ENCODE data around the gene TSSC4.

TSSC4 gene

GRCh38 chr11:2395856-2396255, 4.7 kb upstream of the TSSC4 start (continued):
- no peak for TF ChIP-seq TSHZ1 (tag by site-specific recombination; IDR thresholded peaks at IDR 0.05; ENCODE audit: borderline replicate concordance)
- TF ChIP-seq HOXD13 (CRISPR knock-in tag; IDR thresholded peaks at IDR 0.05; ENCODE audit: borderline replicate concordance): no peak
- TF ChIP-seq ZNF501 (tag by site-specific recombination; IDR thresholded peaks at IDR 0.05): no peak
- no peak for TF ChIP-seq KLF16 (tag by site-specific recombination; IDR thresholded peaks at IDR 0.05)
- TF ChIP-seq ZNF560 (tag by site-specific recombination; IDR thresholded peaks at IDR 0.05; ENCODE audit: borderline replicate concordance): no peak
- peak; percentile 77 for TF ChIP-seq GLIS1 (tag by site-specific recombination; IDR thresholded peaks at IDR 0.05)

GRCh38 chr11:2396471-2396870, 4.1 kb upstream of the TSSC4 start:
- no peak for TF ChIP-seq TCF7L2 (IDR thresholded peaks at IDR 0.05; ENCODE audit: borderline replicate concordance, low read depth, low read length)
- no peak for TF ChIP-seq ZNF266 (tag by site-specific recombination; IDR thresholded peaks at IDR 0.05; ENCODE audit: low read depth)
- TF ChIP-seq ZNF704 (tag by site-specific recombination; IDR thresholded peaks at IDR 0.05): no peak
- no peak for TF ChIP-seq IKZF3 (tag by site-specific recombination; IDR thresholded peaks at IDR 0.05)
- TF ChIP-seq WT1 (tag by site-specific recombination; IDR thresholded peaks at IDR 0.05): no peak
- no peak for TF ChIP-seq ZBTB6 (tag by site-specific recombination; IDR thresholded peaks at IDR 0.05)
- no peak for TF ChIP-seq ZNF37A (tag by site-specific recombination; IDR thresholded peaks at IDR 0.05)
- TF ChIP-seq GLI4 (tag by site-specific recombination; IDR thresholded peaks at IDR 0.05): no peak
- TF ChIP-seq SP7 (tag by site-specific recombination; IDR thresholded peaks at IDR 0.05): no peak
- no peak for TF ChIP-seq GLIS2 (tag by site-specific recombination; IDR thresholded peaks at IDR 0.05)
- Histone ChIP-seq H3K9me3 (ENCODE audit: control insufficient read depth, insufficient read depth, low read depth, low read length) (no peaks in the 10 kb centered on the region), H3K4me3 (ENCODE audit: low read depth, low read length) (no peak overlapping the region), H3K27ac (ENCODE audit: extremely low read depth, low read depth, low read length) (no peak overlapping the region), H3K4me1 (ENCODE audit: control insufficient read depth, insufficient read depth, low read length) (no peaks in the 10 kb centered on the region), H3K36me3 (ENCODE audit: control insufficient read depth in 2 of 2, insufficient read depth in 1 of 2, low read length in 2 of 2) (peaks cover 0 to 68% of the 10 kb centered on the region in 2 experiments; a peak in 1 of 3 replicates)
- ChIA-PET POLR2A (interaction anchor here (2.3 kb wide), 1 partner anchor 19 kb away, joined by 6 read pairs; no protein-coding TSS in a partner anchor), CTCF (interaction anchor here (0.7 kb wide), 1 partner anchor 91 kb away, joined by 3 read pairs; no protein-coding TSS in a partner anchor)

- H3K4me1 ChIP-seq (ENCODE audit: control insufficient read depth, insufficient read depth, low read length): no peaks in the 10 kb centered on the region
- H3K4me3 ChIP-seq (ENCODE audit: low read depth, low read length): no peak overlapping the region
- POLR2A ChIA-PET: interaction anchor here (2.3 kb wide), 1 partner anchor 19 kb away, joined by 6 read pairs; no protein-coding TSS in a partner anchor
- H3K9me3 ChIP-seq (ENCODE audit: control insufficient read depth, insufficient read depth, low read depth, low read length): no peaks in the 10 kb centered on the region
- CTCF ChIA-PET: interaction anchor here (0.7 kb wide), 1 partner anchor 91 kb away, joined by 3 read pairs; no protein-coding TSS in a partner anchor
- H3K36me3 ChIP-seq (ENCODE audit: control insufficient read depth in 2 of 2, insufficient read depth in 1 of 2, low read length in 2 of 2): peaks cover 0 to 64% of the 10 kb centered on the region in 2 experiments; a peak in 1 of 3 replicates
- no peak overlapping the region for H3K27ac ChIP-seq (ENCODE audit: extremely low read depth, low read depth, low read length)
- no peak for TF ChIP-seq ZFP69B (tag by site-specific recombination; IDR thresholded peaks at IDR 0.05)
- TF ChIP-seq SP7 (tag by site-specific recombination; IDR thresholded peaks at IDR 0.05): no peak
- no peak for TF ChIP-seq ZBTB1 (tag by site-specific recombination; IDR thresholded peaks at IDR 0.05)
- no peak for TF ChIP-seq ZBTB17 (tag by site-specific recombination; IDR thresholded peaks at IDR 0.05)
- no peak for TF ChIP-seq ZNF654 (tag by site-specific recombination; IDR thresholded peaks at IDR 0.05; ENCODE audit: low read depth)
- TF ChIP-seq ZNF404 (tag by site-specific recombination; IDR thresholded peaks at IDR 0.05): no peak
- no peak for TF ChIP-seq BCL11A (tag by site-specific recombination; IDR thresholded peaks at IDR 0.05; ENCODE audit: low read depth)
- TF ChIP-seq TSHZ1 (tag by site-specific recombination; IDR thresholded peaks at IDR 0.05; ENCODE audit: borderline replicate concordance): no peak
- no peak for TF ChIP-seq ZSCAN4 (tag by site-specific recombination; IDR thresholded peaks at IDR 0.05)
- TF ChIP-seq ZNF544 (tag by site-specific recombination; IDR thresholded peaks at IDR 0.05): no peak
These were observed 3.5 kb upstream of the TSSC4 start for GRCh38 chr11:2397005-2397404.
